HG02759 (cell line): ENCODE measurements around the gene BPGM.
"Not testable (repeated sequence)": the region's sequence is repeated elsewhere in the genome, so short reads cannot be mapped to it uniquely, and the experiment has no call there.

Experiments used
- ATAC-seq: cut with Tn5 transposase; IDR thresholded peaks from one replicate; pipeline ENCODE4 v1.9.1; 2021; ENCODE audit warnings: mild to moderate bottlenecking, moderate library complexity; ENCODE audit not compliant: unreplicated experiment

Gene BPGM

GRCh38 chr7:134662166-134662870 lies 15.7 kb downstream of the BPGM start:
- no peak for ATAC-seq

- no peak for ATAC-seq
These were observed 16.2 kb downstream of the BPGM start for GRCh38 chr7:134662871-134663205.

GRCh38 chr7:134665045-134665444 lies 18.4 kb downstream of the BPGM start:
- not testable (repeated sequence) for ATAC-seq

- no peak for ATAC-seq
These were observed 21.2 kb downstream of the BPGM start for GRCh38 chr7:134667899-134668298.

- ATAC-seq = no peak
These were observed 22.7 kb downstream of the BPGM start for GRCh38 chr7:134669388-134669787.

- ATAC-seq = peak; percentile 65
These were observed 23.3 kb downstream of the BPGM start for GRCh38 chr7:134669845-134670373.

GRCh38 chr7:134671609-134672008 lies 25.0 kb downstream of the BPGM start:
- ATAC-seq = no peak

GRCh38 chr7:134674424-134674823 lies 27.8 kb downstream of the BPGM start:
- no peak for ATAC-seq

- no peak for ATAC-seq
These were observed 30.1 kb downstream of the BPGM start for GRCh38 chr7:134676743-134677142.

GRCh38 chr7:134678115-134678514 lies 31.5 kb downstream of the BPGM start:
- ATAC-seq = no peak

GRCh38 chr7:134679006-134679405 lies 32.4 kb downstream of the BPGM start:
- no peak for ATAC-seq

GRCh38 chr7:134684165-134684564 lies 37.5 kb downstream of the BPGM start:
- no peak for ATAC-seq

- ATAC-seq = no peak
These were observed 38.6 kb downstream of the BPGM start for GRCh38 chr7:134685250-134685649.

GRCh38 chr7:134686786-134687185 lies 40.1 kb downstream of the BPGM start:
- ATAC-seq = no peak

GRCh38 chr7:134689550-134689949 lies 42.9 kb downstream of the BPGM start:
- ATAC-seq = not testable (repeated sequence)

- no peak for ATAC-seq
These were observed 43.4 kb downstream of the BPGM start for GRCh38 chr7:134690016-134690415.

- no peak for ATAC-seq
These were observed 44.2 kb downstream of the BPGM start for GRCh38 chr7:134690614-134691504.

- no peak for ATAC-seq
These were observed 45.1 kb downstream of the BPGM start for GRCh38 chr7:134691546-134692343.

- no peak for ATAC-seq
These were observed 45.7 kb downstream of the BPGM start for GRCh38 chr7:134692344-134692705.

GRCh38 chr7:134693256-134693655 lies 46.6 kb downstream of the BPGM start:
- ATAC-seq = no peak

GRCh38 chr7:134694299-134694698 lies 47.6 kb downstream of the BPGM start:
- no peak for ATAC-seq
